Stimulated activated CD4-positive, alpha-beta T cell treated with anti-CD3 and anti-CD28 coated beads, Interleukin-12 subunit alpha, Interleukin-12 subunit beta, amount 100 ng/mL, for 48 hours (primary cell): Measurements from ENCODE around the gene RCC1.
"Not testable (repeated sequence)": the region's sequence is repeated elsewhere in the genome, so short reads cannot be mapped to it uniquely, and the experiment has no call there.

Source experiments
- DNase-seq, 3 donors: peaks; one replicate each; pipeline ENCODE4 v3.0.0-alpha.2; 2020; ENCODE audit warnings: low read depth in 2 of 3, low spot score in 1 of 3

Gene RCC1

GRCh38 chr1:28505406-28506187, at the start of gene RCC1:
Gene RCC1 (plus strand): TSS chr1:28506043. CDS start chr1:28529867, 23,824 bp downstream.
- DNase-seq, result peak; percentile 90 to 96 (median 95)

- peak in 1 of 3 donors; percentile 5 for DNase-seq
Observed at GRCh38 chr1:28456078-28456477, 49.8 kb upstream of the RCC1 start.

GRCh38 chr1:28457678-28458077, 48.2 kb upstream of the RCC1 start:
- DNase-seq, result no peak

GRCh38 chr1:28458237-28459228, 47.3 kb upstream of the RCC1 start:
- DNase-seq, result no peak

- no peak for DNase-seq
Observed at GRCh38 chr1:28466226-28466778, 39.5 kb upstream of the RCC1 start.

- DNase-seq, result no peak
Observed at GRCh38 chr1:28470146-28470545, 35.7 kb upstream of the RCC1 start.

- not testable (repeated sequence) for DNase-seq
Observed at GRCh38 chr1:28479497-28479896, 26.3 kb upstream of the RCC1 start.

GRCh38 chr1:28480308-28480707, 25.5 kb upstream of the RCC1 start:
- DNase-seq, result no peak

- DNase-seq, result no peak
Observed at GRCh38 chr1:28482138-28482537, 23.7 kb upstream of the RCC1 start.

GRCh38 chr1:28482702-28483101, 23.1 kb upstream of the RCC1 start:
- DNase-seq, result no peak

- no peak for DNase-seq
Observed at GRCh38 chr1:28494737-28495136, 11.1 kb upstream of the RCC1 start.

GRCh38 chr1:28499553-28499952, 6.3 kb upstream of the RCC1 start:
- no peak for DNase-seq

GRCh38 chr1:28501925-28502324, 3.9 kb upstream of the RCC1 start:
- DNase-seq, result no peak

GRCh38 chr1:28503117-28503516, 2.7 kb upstream of the RCC1 start:
- DNase-seq, result no peak

- DNase-seq, result no peak
Observed at GRCh38 chr1:28506907-28507246, 1.0 kb downstream of the RCC1 start.

GRCh38 chr1:28507247-28507645, 1.4 kb downstream of the RCC1 start:
- peak in 2 of 3 donors; percentile 16 to 26 for DNase-seq

- DNase-seq, result peak in 1 of 3 donors; percentile 32
Observed at GRCh38 chr1:28507646-28508434, 2.0 kb downstream of the RCC1 start.

- DNase-seq, result peak in 1 of 3 donors; percentile 14
Observed at GRCh38 chr1:28508435-28508754, 2.6 kb downstream of the RCC1 start.

- DNase-seq, result peak in 2 of 3 donors; percentile 33 to 47
Observed at GRCh38 chr1:28509705-28510272, 3.9 kb downstream of the RCC1 start.

GRCh38 chr1:28510273-28510969, 4.6 kb downstream of the RCC1 start:
- DNase-seq, result peak in 2 of 3 donors; percentile 44 to 60
